HCEC 1CT (cell line): ENCODE data around the gene RTEL1.
"Not testable (repeated sequence)": the region's sequence is repeated elsewhere in the genome, so short reads cannot be mapped to it uniquely, and the experiment has no call there.

Source experiments
- DNase-seq: peaks from one replicate; pipeline ENCODE4 v3.0.0-alpha.2; 2017

Gene RTEL1

DNA sequence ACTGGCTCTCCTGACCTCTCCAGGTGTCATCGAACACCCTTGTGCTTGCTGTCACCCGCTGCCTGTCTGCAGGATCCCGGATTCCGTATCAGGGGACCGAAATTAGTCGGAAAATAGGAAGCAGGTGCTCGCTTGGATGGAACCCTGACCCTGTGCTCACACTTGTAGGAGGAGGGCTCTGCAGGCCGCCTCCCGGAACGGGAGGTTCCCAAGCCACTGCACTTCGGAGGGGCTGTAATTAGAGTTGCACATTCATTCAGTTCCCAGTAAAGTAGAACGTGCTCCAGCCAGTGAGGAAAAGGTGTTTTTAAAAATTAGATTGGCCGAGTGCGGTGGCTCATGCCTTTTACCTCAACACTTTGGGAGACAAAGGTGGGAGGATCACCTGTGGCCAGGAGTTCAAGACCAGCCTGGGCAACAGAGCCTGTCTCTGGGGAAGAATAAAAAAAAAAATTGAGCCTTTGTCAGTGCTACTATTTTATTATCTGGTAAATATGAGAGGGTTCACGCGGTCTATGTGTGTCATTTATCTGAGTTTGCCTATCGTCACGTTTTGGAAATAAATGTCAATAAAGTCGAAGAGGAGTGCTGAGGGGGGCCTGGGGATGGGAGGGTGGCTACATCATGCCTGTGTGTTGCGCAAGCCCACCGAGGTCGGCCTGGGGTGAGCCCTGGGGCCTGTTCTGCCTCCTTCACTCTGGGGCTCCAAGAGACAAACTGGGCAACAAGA lies 29.7 kb upstream of the RTEL1 start:
- DNase-seq: peak; percentile 76

GRCh38 chr20:63630956-63631355 lies 27.2 kb upstream of the RTEL1 start:
- not testable (repeated sequence) for DNase-seq

- DNase-seq: not testable (repeated sequence)
Observed at GRCh38 chr20:63631426-63631825, 26.7 kb upstream of the RTEL1 start.

DNA sequence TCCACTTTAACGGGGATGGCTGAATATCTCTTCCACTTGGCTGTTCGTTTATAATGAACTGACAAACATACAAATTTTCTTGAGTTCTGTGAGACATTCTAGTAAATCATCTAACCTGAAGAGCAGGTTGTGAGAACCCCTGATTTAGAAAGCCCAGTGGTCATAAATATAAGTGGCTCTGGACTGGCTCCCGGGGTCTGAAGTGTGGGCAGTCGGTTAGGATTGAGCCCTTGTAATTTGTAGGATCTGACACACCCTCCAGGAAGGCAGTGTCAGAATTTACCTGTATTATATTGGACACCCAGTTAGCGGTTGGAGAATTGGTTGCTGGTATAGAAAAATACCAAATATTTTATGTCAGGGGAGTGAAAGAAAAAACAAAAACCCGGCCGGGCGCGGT lies 24.4 kb upstream of the RTEL1 start:
- DNase-seq: no peak

DNA sequence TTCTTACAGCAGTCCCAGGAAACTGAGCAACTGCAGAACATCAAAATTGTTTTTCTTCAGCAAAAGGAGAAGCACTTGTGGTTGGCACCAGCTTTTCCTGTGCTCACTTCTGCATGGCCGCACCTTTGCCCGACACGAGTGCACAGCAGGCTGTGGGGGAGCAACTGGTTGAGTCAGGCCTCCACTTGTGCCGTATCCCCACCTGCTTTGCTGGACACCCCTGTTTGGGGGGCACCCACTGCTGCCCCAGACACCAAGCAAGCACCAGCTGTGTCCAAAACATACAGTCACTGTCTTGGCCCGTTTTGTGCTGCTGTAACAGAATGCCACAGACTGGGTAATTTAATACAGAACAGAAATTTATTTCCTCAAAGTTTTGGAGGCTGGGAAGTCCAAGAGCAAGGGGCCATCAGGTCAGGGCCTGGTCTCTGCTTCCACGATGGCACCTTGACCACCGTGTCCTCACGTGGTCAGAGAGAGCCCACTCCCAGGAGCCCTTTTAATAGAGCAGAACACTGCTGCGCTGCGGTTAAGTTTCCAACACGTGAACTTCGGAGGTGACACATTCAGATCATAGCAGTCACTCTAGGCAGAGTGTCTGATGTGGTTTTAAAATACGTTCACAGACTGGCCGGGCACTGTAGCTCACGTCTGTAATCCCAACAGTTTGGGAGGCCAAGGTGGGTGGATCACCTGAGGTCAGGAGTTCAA lies 22.5 kb upstream of the RTEL1 start:
- DNase-seq: no peak

DNA sequence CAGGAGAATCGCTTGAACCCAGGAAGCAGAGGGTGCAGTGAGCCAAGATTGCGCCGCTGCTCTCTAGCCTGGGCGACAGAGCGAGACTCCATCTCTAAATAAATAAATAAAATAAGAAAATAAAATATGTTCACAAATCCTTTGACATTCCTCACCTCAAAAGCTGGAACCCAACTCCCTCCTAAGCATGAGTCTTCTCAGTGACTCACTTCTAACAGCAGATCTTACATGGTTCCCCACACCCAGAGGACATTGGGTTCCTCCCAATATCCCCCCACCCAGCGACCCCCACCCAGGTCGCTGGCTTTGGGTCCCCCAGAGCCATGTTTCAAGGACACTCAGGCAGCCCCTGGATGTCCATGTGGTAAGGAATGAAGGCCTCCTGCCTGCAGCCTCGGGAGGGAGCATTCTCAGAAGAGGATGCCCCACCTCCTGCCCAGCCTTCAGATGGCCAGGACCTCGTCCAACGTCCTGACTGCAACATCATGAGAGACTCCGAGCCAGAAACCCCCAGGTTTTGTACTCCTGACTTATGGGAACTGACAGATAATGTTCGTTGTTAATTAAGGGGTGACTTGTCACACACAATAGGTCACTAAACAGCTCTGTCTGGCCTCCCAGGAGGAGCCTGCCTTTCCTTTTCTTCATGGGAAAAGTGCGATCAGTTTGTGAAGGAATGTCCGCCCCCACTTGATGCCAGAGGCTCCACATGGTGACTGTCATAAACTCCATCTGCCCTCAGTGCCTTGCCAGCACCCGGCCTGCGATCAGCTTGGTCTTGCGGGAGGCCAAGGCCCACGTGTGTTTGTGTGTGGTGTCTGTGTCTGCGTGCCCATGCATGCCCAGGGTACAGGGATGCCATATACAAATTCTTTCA lies 21.1 kb upstream of the RTEL1 start:
- no peak for DNase-seq

- DNase-seq: no peak
Observed at GRCh38 chr20:63639093-63639975, 18.8 kb upstream of the RTEL1 start.

GRCh38 chr20:63640086-63640485 lies 18.0 kb upstream of the RTEL1 start:
- no peak for DNase-seq

DNA sequence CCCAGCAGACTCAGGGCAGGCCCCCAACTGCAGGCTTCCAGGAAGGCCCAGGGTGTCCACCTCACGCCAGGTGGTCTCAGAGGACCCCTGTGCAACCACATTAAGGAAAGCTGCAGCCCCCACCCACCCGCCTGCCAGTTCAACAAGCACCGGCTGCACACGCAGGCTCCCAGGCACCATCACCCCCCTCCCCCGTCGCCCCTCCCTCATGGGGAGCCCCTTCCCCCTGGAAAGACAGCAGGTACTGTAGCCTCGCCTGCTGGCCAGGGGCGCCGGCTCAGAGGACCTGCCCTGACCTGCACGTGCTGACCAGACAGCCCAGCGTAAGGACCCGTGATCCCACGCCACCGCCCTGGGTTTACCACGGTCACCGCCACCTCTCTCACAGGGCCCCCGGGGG lies 17.4 kb upstream of the RTEL1 start:
- not testable (repeated sequence) for DNase-seq

- no peak for DNase-seq
Observed at GRCh38 chr20:63641146-63641791, 16.8 kb upstream of the RTEL1 start.

- peak; percentile 52 for DNase-seq
Observed at GRCh38 chr20:63641792-63642523, 16.2 kb upstream of the RTEL1 start.

- DNase-seq: no peak
Observed at GRCh38 chr20:63642527-63643247, 15.4 kb upstream of the RTEL1 start.

DNA sequence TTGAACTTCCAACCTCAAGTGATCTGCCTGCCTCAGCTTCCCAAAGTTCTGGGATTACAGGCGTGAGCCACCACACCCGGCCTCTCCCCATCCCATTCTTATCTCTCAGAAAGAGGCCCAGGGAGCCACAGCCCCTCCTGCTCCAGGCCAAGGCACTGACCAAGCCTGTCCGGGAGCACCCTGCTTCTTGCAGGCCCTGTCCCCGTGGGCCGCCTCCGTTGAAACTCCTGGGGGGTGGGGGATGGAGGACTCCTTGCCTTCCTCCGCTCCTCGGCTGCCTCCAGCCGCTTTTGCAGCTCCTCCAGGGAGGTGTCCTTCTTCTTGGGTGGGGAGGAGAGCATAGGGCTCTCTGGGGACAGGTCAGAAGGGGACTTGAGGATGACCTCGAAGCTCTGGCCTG lies 14.6 kb upstream of the RTEL1 start:
- no peak for DNase-seq

DNA sequence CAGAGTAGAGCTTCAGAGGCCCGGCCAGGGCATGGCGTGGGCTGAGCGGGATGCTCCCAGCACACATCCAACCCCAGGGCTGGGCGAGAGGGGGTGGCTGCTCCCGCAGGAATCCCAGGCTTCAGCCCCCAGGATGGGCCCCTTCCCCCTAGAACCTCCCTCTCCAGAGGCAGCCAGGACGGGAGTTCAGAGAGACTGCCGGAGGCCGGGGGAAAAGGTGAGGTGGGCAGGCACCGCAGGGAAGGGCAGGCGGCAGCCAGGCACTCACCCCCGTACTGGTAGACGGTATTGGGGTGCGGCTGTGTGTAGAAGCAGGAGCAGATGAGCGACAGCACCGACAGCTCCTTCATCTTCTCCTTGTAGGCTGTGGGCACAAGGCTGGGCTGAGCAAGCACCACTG lies 14.2 kb upstream of the RTEL1 start:
- no peak for DNase-seq

GRCh38 chr20:63645218-63645617 lies 12.9 kb upstream of the RTEL1 start:
- DNase-seq: no peak

DNA sequence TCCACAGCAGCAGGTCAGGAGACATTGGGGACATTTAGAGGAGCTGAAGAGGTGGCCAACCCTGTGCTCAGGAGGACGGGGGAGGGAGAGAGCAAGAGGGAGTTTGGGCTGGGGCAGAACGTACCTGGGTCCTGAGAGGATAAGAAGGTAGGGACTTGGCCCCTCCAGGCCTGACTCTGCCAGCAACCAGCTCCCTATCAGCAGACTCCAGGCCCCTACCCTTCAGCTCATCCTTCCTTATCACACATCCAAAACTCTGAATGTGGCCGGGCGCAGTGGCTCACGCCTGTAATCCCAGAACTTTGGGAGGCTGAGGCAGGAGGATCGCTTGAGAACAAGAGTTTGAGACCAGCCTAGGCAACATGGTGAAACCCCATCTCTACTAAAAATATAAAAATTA lies 9.9 kb upstream of the RTEL1 start:
- no peak for DNase-seq

- DNase-seq: no peak
Observed at GRCh38 chr20:63648895-63649589, 9.1 kb upstream of the RTEL1 start.

DNA sequence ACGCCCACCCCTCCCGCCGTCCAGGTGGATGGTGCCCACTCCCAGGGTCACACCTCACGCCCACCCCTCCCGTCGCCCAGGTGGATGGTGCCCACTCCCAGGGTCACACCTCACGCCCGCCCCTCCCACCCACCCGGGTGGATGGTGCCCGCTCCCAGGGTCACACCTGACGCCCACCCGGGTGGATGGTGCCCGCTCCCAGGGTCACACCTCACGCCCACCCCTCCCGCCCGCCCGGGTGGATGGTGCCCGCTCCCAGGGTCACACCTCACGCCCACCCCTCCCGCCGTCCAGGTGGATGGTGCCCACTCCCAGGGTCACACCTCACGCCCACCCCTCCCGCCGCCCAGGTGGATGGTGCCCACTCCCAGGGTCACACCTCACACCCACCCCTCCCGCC lies 7.6 kb upstream of the RTEL1 start:
- not testable (repeated sequence) for DNase-seq

GRCh38 chr20:63651942-63652191 lies 6.2 kb upstream of the RTEL1 start:
- no peak for DNase-seq
